Ectodermal cell (in vitro differentiated cells): ENCODE measurements around the gene INPP4B.

Experiments
- H3K27ac ChIP-seq: 2 replicates; pipeline ENCODE4 v1.7.0; 2013; ENCODE audit warnings: mild to moderate bottlenecking, low read depth, low read length; ENCODE audit not compliant: insufficient read depth, poor library complexity, severe bottlenecking
- H3K27me3 ChIP-seq: 2 replicates; pipeline ENCODE4 v1.7.0; 2013; ENCODE audit warnings: mild to moderate bottlenecking, low read length; ENCODE audit not compliant: insufficient read depth, control insufficient read depth, poor library complexity, severe bottlenecking
- H3K36me3 ChIP-seq: one replicate; pipeline ENCODE4 v1.7.0; 2013; ENCODE audit warnings: low read length; ENCODE audit not compliant: control insufficient read depth, insufficient read depth
- H3K4me1 ChIP-seq: one replicate; pipeline ENCODE4 v1.7.0; 2013; ENCODE audit warnings: low read length; ENCODE audit not compliant: control insufficient read depth, insufficient read depth
- H3K4me3 ChIP-seq: 2 replicates; pipeline ENCODE4 v1.7.0; 2013; ENCODE audit warnings: low read depth, low read length, control low read depth; ENCODE audit not compliant: insufficient read depth
- H3K9me3 ChIP-seq: 2 replicates; pipeline ENCODE4 v1.7.0; 2013; ENCODE audit warnings: mild to moderate bottlenecking, low read length, moderate library complexity; ENCODE audit not compliant: control insufficient read depth
- WGBS, 2 experiments: methylation state at CpG; one replicate each; pipeline ENCODE4 v1.1.7; 2013; ENCODE audit warnings: missing lambda C conversion rate in 2 of 2; 5-methylcytosine and 5-hydroxymethylcytosine counted together

INPP4B gene

DNA sequence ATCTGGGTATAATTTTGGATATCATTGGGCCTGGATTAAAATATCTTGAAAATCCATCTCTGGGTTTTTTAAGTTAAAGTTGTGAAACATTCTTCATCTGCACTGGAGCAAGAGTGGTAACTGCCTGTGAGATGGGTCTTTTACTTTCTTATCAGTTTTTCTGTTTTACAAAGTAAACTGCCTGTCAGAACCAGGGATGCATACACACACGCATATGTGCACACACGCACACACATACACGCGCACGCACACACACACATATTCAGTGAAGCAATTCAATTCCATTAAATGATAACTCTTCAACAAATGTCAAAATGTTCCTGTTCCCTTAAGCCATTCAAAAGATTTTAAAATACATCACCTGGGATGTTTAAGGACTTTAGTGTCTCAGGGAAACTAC, 515.8 kb downstream of the INPP4B start:
- H3K4me1 ChIP-seq: no peaks in the 10 kb centered on the region
- 96 to 97% methylated on average over 5 of the region's 5 CpGs for WGBS, 2 experiments
- H3K9me3 ChIP-seq: no peaks in the 10 kb centered on the region
- no peaks in the 10 kb centered on the region for H3K27me3 ChIP-seq
- H3K36me3 ChIP-seq: no peaks in the 10 kb centered on the region
- no peak overlapping the region for H3K4me3 ChIP-seq
- H3K27ac ChIP-seq: no peak overlapping the region

DNA sequence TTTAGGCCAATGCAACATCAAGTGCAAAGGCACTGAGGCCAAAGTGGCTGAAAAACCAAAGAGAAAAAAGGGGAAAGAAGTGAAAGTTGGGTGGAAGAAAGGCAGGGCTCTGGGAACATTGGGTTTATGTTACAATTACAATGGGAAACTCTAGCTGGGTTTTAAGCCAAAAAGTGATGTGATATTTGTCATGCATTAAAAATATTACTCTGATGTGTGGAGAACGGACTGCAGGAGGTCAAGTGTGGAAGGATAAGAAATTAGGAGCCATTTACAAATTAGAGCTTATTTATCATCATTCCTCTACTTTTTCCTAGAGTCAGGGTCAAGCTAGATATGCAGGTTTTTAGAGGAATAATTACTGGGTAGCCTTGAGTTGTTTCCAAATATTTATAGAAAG, 516.8 kb downstream of the INPP4B start:
- Histone ChIP-seq H3K4me1 (no peaks in the 10 kb centered on the region), H3K27me3 (no peaks in the 10 kb centered on the region), H3K9me3 (no peaks in the 10 kb centered on the region), H3K4me3 (no peak overlapping the region), H3K36me3 (no peaks in the 10 kb centered on the region), H3K27ac (no peak overlapping the region)
- 80 to 86% methylated on average over 1 of the region's 1 CpG for WGBS, 2 experiments

DNA sequence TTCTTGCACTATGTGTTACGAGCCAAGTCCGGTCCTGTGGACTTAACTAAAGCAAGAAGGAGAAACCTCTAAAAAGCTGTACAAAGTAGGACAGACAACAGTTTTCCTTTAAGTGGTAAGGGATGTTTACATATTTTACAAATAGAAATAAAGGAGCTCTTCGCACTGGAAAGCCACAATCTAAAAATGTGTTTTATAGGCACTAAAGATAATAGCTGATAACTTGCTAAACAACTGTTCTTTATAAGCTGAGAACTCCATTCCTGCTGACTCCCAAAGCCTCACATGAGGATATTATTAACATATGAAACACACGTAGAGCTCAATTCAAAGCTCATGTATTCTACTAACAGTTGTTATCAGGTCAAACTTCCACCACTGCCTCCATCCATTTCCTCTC, 519.9 kb downstream of the INPP4B start:
- H3K36me3 ChIP-seq: no peaks in the 10 kb centered on the region
- no peak overlapping the region for H3K4me3 ChIP-seq
- no peaks in the 10 kb centered on the region for H3K27me3 ChIP-seq
- H3K4me1 ChIP-seq: no peaks in the 10 kb centered on the region
- H3K9me3 ChIP-seq: no peaks in the 10 kb centered on the region
- no peak overlapping the region for H3K27ac ChIP-seq
- WGBS, 2 experiments: 96 to 98% methylated on average over 3 to 4 of the region's 4 CpGs

DNA sequence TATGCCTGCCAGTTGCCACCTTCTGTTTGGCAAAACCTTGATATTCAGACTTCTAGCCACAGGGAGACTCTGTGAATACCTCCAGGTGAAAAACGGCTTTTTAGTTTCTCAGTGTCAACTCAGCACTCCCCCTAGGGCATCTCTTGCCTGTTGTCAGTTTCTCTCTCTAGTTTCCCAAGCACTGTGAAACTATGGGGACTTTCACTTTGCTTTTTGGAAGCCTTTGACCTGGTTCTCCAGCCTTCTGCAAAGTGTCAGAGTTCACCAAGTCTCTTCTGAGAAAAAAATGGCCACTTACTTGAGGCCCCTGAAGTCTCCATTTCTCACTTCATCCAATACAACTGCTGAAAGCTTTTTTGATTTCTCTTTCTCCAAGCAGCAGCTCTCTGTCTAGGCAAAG, 521.5 kb downstream of the INPP4B start:
- no peak overlapping the region for H3K27ac ChIP-seq
- 67 to 72% methylated on average over 1 of the region's 1 CpG for WGBS, 2 experiments
- no peaks in the 10 kb centered on the region for H3K36me3 ChIP-seq
- H3K9me3 ChIP-seq: no peaks in the 10 kb centered on the region
- H3K27me3 ChIP-seq: no peaks in the 10 kb centered on the region
- H3K4me3 ChIP-seq: no peak overlapping the region
- H3K4me1 ChIP-seq: no peaks in the 10 kb centered on the region

DNA sequence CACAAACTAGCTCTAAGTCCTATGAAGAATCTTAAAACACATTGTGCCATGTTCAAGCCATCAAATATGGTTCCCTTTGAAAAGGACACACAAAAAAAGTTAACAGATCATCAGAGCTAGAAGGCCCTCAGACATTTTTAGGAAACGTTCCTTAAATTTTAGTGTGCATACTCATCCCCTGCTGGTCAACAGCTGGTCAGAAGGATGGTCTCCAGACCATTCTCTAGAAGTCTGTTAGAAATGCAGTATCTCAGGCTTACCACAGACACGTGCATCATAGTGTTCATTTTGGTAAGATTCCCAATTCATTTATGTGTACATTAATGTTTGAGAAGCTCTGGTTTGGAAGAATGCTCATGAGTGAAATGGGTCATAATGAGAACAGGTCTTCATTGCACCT, 523.1 kb downstream of the INPP4B start:
- 91 to 95% methylated on average over 2 of the region's 2 CpGs for WGBS, 2 experiments

DNA sequence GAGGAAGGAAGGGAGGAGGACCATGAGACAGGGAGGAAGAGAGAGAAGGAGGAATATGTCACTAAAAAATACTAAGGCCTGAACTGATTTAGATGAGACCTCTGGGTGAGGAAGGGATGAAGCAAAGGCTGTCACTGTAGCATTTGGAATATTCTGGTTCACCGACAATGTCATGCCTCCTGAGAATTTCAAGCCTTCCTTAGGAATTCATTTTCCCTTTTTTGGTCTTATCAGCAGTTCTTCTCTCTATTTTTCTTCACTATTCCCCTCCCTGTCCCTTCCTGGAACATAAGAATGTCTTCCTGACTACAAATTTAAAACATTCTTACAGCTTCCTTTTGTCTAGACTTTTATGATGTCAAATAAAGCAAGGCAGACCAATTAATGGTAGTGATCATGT, 527.8 kb downstream of the INPP4B start:
- H3K27ac ChIP-seq: no peak overlapping the region

More for the DNA sequence above, 523.1 kb downstream of the INPP4B start:
- Histone ChIP-seq H3K9me3 (no peaks in the 10 kb centered on the region), H3K4me1 (no peaks in the 10 kb centered on the region), H3K27me3 (no peaks in the 10 kb centered on the region), H3K4me3 (no peak overlapping the region), H3K27ac (no peak overlapping the region), H3K36me3 (no peaks in the 10 kb centered on the region)

DNA sequence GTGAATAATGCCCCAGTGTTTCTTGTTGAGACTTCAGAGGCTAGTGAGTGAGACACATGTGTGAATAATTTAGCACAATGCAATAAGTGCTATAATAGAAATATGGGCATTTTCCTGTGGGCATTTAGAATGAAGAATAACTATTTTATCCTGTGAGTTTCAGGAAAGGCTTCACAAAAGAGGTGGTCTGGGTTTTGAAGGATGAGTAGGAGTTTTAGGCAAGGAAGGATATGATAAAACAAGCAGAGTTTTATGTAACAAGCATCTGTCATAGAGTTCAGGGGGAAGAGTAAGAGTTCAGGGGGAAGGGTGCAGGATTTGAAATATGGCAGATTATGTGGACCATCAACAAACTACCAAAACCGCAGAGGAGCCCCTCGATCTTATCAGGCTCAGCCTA, 529.2 kb downstream of the INPP4B start:
- H3K4me3 ChIP-seq: no peak overlapping the region
- no peaks in the 10 kb centered on the region for H3K4me1 ChIP-seq
- no peaks in the 10 kb centered on the region for H3K27me3 ChIP-seq
- no peaks in the 10 kb centered on the region for H3K9me3 ChIP-seq
- 94 to 98% methylated on average over 2 of the region's 2 CpGs for WGBS, 2 experiments
- H3K36me3 ChIP-seq: no peaks in the 10 kb centered on the region
- H3K27ac ChIP-seq: no peak overlapping the region

More for the DNA sequence above, 527.8 kb downstream of the INPP4B start:
- H3K27me3 ChIP-seq: no peaks in the 10 kb centered on the region
- H3K4me1 ChIP-seq: no peaks in the 10 kb centered on the region
- no peaks in the 10 kb centered on the region for H3K36me3 ChIP-seq
- no peak overlapping the region for H3K4me3 ChIP-seq
- WGBS, 2 experiments: 90 to 94% methylated on average over 1 of the region's 1 CpG
- no peaks in the 10 kb centered on the region for H3K9me3 ChIP-seq

DNA sequence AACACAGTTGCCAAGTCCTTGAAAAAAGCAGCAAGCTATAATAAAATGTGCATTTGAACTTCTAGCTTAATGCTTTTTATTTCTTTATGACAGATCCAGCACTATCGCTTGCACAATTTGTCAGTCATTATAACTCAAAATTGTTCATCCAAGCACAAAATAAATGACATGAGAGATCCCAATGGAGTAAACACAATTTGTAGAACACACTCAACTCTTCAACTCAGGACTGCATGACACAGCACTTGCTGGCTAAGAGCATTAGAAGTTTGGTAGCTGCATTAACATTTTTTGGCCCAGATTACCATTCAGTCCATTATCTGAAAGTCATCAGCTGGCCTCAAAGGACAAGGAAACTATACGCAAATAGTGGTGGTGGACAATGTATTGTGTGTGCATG, 530.1 kb downstream of the INPP4B start:
- Histone ChIP-seq H3K27ac (no peak overlapping the region), H3K9me3 (no peaks in the 10 kb centered on the region), H3K4me3 (no peak overlapping the region), H3K27me3 (no peaks in the 10 kb centered on the region), H3K4me1 (no peaks in the 10 kb centered on the region), H3K36me3 (no peaks in the 10 kb centered on the region)
- 85 to 100% methylated on average over 1 to 2 of the region's 2 CpGs for WGBS, 2 experiments

DNA sequence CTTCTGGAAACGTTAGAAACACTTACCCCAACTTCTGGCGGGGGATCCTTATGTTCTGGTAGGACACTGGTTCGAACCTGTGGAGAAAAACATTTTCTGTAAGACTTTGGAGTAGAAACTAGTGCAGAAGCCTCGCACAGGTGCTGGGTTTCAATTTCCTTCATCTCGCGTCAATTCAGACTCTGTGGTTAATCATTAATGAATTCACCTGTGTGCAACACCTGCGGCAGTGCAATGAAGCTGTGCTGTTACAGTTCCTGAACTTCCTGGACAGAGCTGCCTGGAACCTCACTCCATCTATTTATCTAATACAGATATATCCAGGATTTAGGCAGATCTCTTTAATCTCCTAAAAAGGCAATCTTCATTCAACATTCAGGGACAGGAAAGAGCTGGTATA, 531.4 kb downstream of the INPP4B start:
- H3K9me3 ChIP-seq: no peaks in the 10 kb centered on the region
- H3K27ac ChIP-seq: no peak overlapping the region
- no peaks in the 10 kb centered on the region for H3K36me3 ChIP-seq
- WGBS, 2 experiments: 93 to 95% methylated on average over 7 of the region's 7 CpGs
- H3K4me1 ChIP-seq: no peaks in the 10 kb centered on the region
- no peaks in the 10 kb centered on the region for H3K27me3 ChIP-seq
- no peak overlapping the region for H3K4me3 ChIP-seq

DNA sequence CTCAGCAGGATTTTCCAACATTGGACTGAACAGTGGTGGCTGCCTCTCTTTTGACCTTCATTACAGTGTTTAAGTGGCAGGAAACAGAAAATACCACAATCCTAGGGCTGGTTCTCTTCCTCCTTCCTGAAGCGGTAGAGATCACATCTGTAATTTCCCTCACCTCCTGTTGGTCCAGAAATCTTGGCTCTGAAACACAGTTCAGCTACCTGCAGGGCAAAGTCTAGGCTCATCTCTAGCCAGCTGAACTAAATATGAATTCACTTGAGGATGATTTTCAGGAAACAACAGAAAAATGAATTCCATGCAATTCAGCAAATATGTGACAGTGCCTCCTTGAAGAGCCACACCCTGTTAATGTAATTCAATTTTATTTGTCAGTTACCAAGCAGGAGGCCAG, 531.9 kb downstream of the INPP4B start:
- Histone ChIP-seq H3K27ac (no peak overlapping the region), H3K4me3 (no peak overlapping the region), H3K36me3 (no peaks in the 10 kb centered on the region), H3K27me3 (no peaks in the 10 kb centered on the region), H3K4me1 (no peaks in the 10 kb centered on the region), H3K9me3 (no peaks in the 10 kb centered on the region)
- 86 to 100% methylated on average over 1 of the region's 1 CpG for WGBS, 2 experiments

DNA sequence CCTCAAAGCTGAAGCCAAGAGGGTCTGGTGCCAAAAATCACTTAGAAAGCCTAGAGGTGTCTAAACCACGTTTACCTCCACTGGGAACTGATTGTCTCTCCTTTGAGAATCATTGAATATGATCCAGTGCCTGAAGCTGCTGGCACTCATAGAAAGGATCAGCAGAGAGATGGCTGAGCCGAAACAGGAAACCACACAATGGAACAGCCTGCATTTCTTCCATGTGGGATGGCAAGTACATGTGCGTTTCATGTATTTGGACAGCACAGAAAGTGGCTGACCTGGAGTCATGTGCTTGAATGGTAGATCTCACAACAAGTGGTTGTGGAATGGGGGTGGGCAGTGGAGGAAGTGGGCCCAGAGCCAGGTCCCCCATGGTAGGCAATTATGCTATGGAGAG, 533.7 kb downstream of the INPP4B start:
- H3K27me3 ChIP-seq: no peaks in the 10 kb centered on the region
- no peak overlapping the region for H3K27ac ChIP-seq
- WGBS, 2 experiments: 95 to 96% methylated on average over 3 of the region's 3 CpGs
- no peaks in the 10 kb centered on the region for H3K36me3 ChIP-seq
- no peak overlapping the region for H3K4me3 ChIP-seq
- H3K9me3 ChIP-seq: no peaks in the 10 kb centered on the region
- H3K4me1 ChIP-seq: no peaks in the 10 kb centered on the region
